NCI-H146 treated with DMSO at 0.1 percent for 48 hours (cell line): Measurements from ENCODE around the gene ACMSD.

Source experiments
- DNase-seq: peaks from one replicate; lab custom pipeline; 2025; ENCODE audit not compliant: unreplicated experiment; lab: John Stamatoyannopoulos, UW

Gene ACMSD

GRCh38 chr2:134944975-134945374 is 106.6 kb downstream of the ACMSD start:
- DNase-seq = no peak

GRCh38 chr2:134946073-134946472 is 107.7 kb downstream of the ACMSD start:
- DNase-seq = no peak

- no peak for DNase-seq
Measured at GRCh38 chr2:134949981-134950708, 111.7 kb downstream of the ACMSD start.

- no peak for DNase-seq
Measured at GRCh38 chr2:134950886-134951285, 112.5 kb downstream of the ACMSD start.
